ENCODE measurements around the gene SF3B1.
"Not testable (repeated sequence)": the region's sequence is repeated elsewhere in the genome, so short reads cannot be mapped to it uniquely, and the experiment has no call there.

The SF3B1 gene

GRCh38 chr2:197452754-197453122, 17.9 kb upstream of the SF3B1 start:
- no peak for DNase-seq (ENCODE audit: low spot score)
- TF ChIP-seq CTCF (IDR thresholded peaks at IDR 0.05; ENCODE audit: borderline replicate concordance, control extremely low read depth, extremely low read depth, insufficient read depth, missing control alignments), result no peak
- in situ Hi-C loops (cut with MboI; ENCODE audit: low sequenced_read_pairs, unreplicated experiment), result no loop called here

- in situ Hi-C loops (cut with MboI; ENCODE audit: low sequenced_read_pairs, unreplicated experiment); DNase-seq (ENCODE audit: low spot score): not testable (repeated sequence)
Observed at GRCh38 chr2:197450935-197451358, 16.1 kb upstream of the SF3B1 start.

- TF ChIP-seq CTCF (IDR thresholded peaks at IDR 0.05; ENCODE audit: borderline replicate concordance, control extremely low read depth, extremely low read depth, insufficient read depth, missing control alignments), result no peak
- no peak for DNase-seq (ENCODE audit: low spot score)
- in situ Hi-C loops (cut with MboI; ENCODE audit: low sequenced_read_pairs, unreplicated experiment), result no loop called here
Observed at GRCh38 chr2:197450465-197450864, 15.6 kb upstream of the SF3B1 start.

- no peak for DNase-seq (ENCODE audit: low spot score)
- no peak for TF ChIP-seq CTCF (IDR thresholded peaks at IDR 0.05; ENCODE audit: borderline replicate concordance, control extremely low read depth, extremely low read depth, insufficient read depth, missing control alignments)
- in situ Hi-C loops (cut with MboI; ENCODE audit: low sequenced_read_pairs, unreplicated experiment), result no loop called here
Observed at GRCh38 chr2:197446844-197447243, 12.0 kb upstream of the SF3B1 start.

- no peak for TF ChIP-seq CTCF (IDR thresholded peaks at IDR 0.05; ENCODE audit: borderline replicate concordance, control extremely low read depth, extremely low read depth, insufficient read depth, missing control alignments)
- in situ Hi-C loops (cut with MboI; ENCODE audit: low sequenced_read_pairs, unreplicated experiment), result no loop called here
- no peak for DNase-seq (ENCODE audit: low spot score)
Observed at GRCh38 chr2:197445746-197446145, 10.9 kb upstream of the SF3B1 start.

GRCh38 chr2:197442857-197443256, 8.0 kb upstream of the SF3B1 start:
- DNase-seq (ENCODE audit: low spot score), result no peak
- in situ Hi-C loops (cut with MboI; ENCODE audit: low sequenced_read_pairs, unreplicated experiment), result no loop called here
- no peak for TF ChIP-seq CTCF (IDR thresholded peaks at IDR 0.05; ENCODE audit: borderline replicate concordance, control extremely low read depth, extremely low read depth, insufficient read depth, missing control alignments)

- DNase-seq (ENCODE audit: low spot score), result no peak
- TF ChIP-seq CTCF (IDR thresholded peaks at IDR 0.05; ENCODE audit: borderline replicate concordance, control extremely low read depth, extremely low read depth, insufficient read depth, missing control alignments), result no peak
- in situ Hi-C loops (cut with MboI; ENCODE audit: low sequenced_read_pairs, unreplicated experiment), result no loop called here
Observed at GRCh38 chr2:197437380-197437779, 2.6 kb upstream of the SF3B1 start.
